Measurements from ENCODE around the gene GNAL. TPM values are rescaled to one million over a fixed set of nuclear protein-coding genes. Genes with fewer than 3 reads are reported as not detected.

GNAL gene
- total RNA-seq, 6 donors from 2014 or later, result 1.00 to 6.7 (median 3.5) TPM

DNA sequence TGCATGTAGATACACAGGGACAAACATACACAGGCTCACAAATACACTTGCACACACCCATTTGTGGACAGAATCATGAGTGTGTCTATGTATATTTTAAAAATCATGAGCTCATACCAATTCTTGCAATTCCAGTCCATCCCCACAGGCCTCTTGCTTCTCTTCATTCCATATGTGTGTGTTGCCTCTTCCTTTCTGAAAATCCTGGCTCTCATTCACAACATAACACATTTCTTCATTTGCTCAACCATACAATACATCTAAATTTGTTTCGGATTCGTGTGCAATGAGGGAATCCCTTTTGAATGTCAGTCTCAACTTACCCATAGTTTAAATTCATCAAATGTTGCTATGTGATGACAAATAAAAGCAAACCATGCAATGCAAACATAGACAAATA lies 51.4 kb downstream of the GNAL start:
- DNase-seq (no peak), ATAC-seq (ENCODE audit: low FRiP score in 2 of 2) (no peak)
- no peaks in the 10 kb centered on the region for H3K27me3 ChIP-seq
- TF ChIP-seq POLR2AphosphoS5 (IDR thresholded peaks at IDR 0.05) (no peak), POLR2A (IDR thresholded peaks at IDR 0.05) (no peak), EP300 (IDR thresholded peaks at IDR 0.05) (no peak)
- TF ChIP-seq, protein P1, sequence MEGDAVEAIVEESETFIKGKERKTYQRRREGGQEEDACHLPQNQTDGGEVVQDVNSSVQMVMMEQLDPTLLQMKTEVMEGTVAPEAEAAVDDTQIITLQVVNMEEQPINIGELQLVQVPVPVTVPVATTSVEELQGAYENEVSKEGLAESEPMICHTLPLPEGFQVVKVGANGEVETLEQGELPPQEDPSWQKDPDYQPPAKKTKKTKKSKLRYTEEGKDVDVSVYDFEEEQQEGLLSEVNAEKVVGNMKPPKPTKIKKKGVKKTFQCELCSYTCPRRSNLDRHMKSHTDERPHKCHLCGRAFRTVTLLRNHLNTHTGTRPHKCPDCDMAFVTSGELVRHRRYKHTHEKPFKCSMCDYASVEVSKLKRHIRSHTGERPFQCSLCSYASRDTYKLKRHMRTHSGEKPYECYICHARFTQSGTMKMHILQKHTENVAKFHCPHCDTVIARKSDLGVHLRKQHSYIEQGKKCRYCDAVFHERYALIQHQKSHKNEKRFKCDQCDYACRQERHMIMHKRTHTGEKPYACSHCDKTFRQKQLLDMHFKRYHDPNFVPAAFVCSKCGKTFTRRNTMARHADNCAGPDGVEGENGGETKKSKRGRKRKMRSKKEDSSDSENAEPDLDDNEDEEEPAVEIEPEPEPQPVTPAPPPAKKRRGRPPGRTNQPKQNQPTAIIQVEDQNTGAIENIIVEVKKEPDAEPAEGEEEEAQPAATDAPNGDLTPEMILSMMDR (IDR thresholded peaks at IDR 0.05), result no peak
- WGBS, 2 donors, result 78 to 86% methylated on average over 2 of the region's 2 CpGs
- H3K36me3 ChIP-seq, result no peaks in the 10 kb centered on the region
- no peaks in the 10 kb centered on the region for H3K9me3 ChIP-seq
- no peak overlapping the region for H3K4me3 ChIP-seq
- H3K27ac ChIP-seq, result no peak overlapping the region
- H3K4me1 ChIP-seq, result no peaks in the 10 kb centered on the region

DNA sequence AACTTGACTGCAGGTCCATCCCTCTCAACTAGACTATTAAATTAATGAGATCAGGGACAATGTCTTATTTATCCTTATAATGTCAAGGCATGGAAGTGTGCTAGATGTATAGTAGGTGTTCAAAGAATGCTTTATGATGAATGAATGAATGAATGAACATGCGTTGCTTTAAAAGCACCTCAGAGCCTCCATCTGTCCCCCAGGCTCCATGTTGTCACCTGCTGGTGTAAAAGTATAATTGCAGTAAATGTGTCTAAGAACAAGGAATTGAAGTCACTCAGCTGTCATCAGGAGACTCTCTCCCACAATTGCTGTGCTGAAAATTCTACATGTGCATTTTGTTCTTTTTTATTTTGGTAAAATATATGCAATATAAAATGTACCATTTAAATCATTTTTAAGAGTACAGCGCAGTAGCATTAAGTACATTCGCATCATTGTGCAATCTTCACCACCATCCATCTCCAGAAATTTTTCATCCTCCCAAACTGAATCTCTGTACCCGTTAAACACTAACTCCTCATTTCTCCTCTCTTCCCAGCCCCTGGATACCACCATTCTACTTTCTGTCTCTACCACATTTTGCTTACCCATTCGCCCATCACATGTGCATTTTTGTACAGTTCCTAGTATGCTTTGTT lies 52.6 kb downstream of the GNAL start:
- Histone ChIP-seq H3K4me1 (no peaks in the 10 kb centered on the region), H3K9me3 (no peaks in the 10 kb centered on the region), H3K27ac (no peak overlapping the region), H3K27me3 (no peaks in the 10 kb centered on the region), H3K4me3 (no peak overlapping the region), H3K36me3 (no peaks in the 10 kb centered on the region)
- WGBS, 2 donors, result 71 to 73% methylated on average over 5 of the region's 5 CpGs
- TF ChIP-seq POLR2A (IDR thresholded peaks at IDR 0.05), result no peak
- TF ChIP-seq, protein P1 (IDR thresholded peaks at IDR 0.05), result peak; percentile 22 to 48 (median 34)
- no peak for TF ChIP-seq EP300 (IDR thresholded peaks at IDR 0.05)
- TF ChIP-seq POLR2AphosphoS5 (IDR thresholded peaks at IDR 0.05), result no peak
- ATAC-seq (ENCODE audit: low FRiP score in 2 of 2) (no peak), DNase-seq (no peak)

DNA sequence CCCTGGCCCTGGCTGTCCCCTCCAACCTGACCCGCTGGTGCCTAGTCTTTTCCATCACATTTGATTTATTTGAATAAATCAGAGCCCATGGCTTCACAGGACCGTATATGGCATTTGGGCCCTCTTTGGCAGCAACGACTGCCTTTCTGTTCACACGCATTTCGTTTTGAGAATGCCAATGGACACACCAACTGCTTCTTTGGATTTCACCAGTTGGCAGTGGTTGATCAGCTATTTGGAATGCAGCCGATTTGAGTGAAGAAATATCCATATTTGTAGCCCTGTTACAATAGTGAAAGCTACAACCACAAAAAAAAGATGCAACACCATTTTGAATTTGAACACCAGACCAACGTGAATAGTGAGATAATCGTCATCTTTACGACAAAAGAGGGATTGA lies 56.5 kb downstream of the GNAL start:
- WGBS, 2 donors, result 84 to 90% methylated on average over 9 of the region's 9 CpGs
- Histone ChIP-seq H3K4me3 (no peak overlapping the region), H3K36me3 (no peaks in the 10 kb centered on the region), H3K9me3 (no peaks in the 10 kb centered on the region), H3K27ac (no peak overlapping the region), H3K4me1 (no peaks in the 10 kb centered on the region), H3K27me3 (no peaks in the 10 kb centered on the region)
- no peak for DNase-seq
- TF ChIP-seq POLR2AphosphoS5 (IDR thresholded peaks at IDR 0.05) (no peak), EP300 (IDR thresholded peaks at IDR 0.05) (no peak), POLR2A (IDR thresholded peaks at IDR 0.05) (no peak)
- TF ChIP-seq, protein P1 (IDR thresholded peaks at IDR 0.05), result no peak
- ATAC-seq (ENCODE audit: low FRiP score in 2 of 2), result no peak

DNA sequence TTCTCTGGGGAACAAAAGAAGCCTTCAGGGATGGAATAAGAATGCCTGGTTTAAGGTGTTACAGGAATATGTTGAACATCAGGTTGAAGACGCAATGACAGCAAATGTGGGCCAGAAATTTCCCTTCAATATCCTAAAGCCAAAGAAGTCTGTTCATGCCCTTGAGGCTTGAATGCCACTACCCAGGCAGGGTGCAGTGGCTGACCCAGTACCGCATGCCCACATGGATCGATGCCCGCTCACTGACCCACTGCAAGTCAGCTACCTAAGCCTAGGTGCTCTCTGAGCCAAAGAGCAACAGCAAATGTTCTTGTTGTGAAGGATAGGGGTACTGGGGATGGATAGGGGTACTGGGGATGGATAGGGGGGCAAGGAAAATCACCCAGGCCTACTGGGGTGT lies 58.2 kb downstream of the GNAL start:
- peaks cover 0 to 13% (median 10%) of the 10 kb centered on the region in 4 donors for H3K4me1 ChIP-seq
- H3K9me3 ChIP-seq, result no peaks in the 10 kb centered on the region
- DNase-seq (no peak), ATAC-seq (ENCODE audit: low FRiP score in 2 of 2) (no peak)
- WGBS, 2 donors, result 99% methylated on average over 4 of the region's 4 CpGs
- no peaks in the 10 kb centered on the region for H3K36me3 ChIP-seq
- no peak overlapping the region for H3K4me3 ChIP-seq
- H3K27ac ChIP-seq, result no peak overlapping the region
- TF ChIP-seq POLR2A (IDR thresholded peaks at IDR 0.05) (no peak), POLR2AphosphoS5 (IDR thresholded peaks at IDR 0.05) (no peak), EP300 (IDR thresholded peaks at IDR 0.05) (no peak)
- TF ChIP-seq, protein P1 (IDR thresholded peaks at IDR 0.05), result no peak
- H3K27me3 ChIP-seq, result peaks cover 0 to 12% (median 10%) of the 10 kb centered on the region in 4 donors

DNA sequence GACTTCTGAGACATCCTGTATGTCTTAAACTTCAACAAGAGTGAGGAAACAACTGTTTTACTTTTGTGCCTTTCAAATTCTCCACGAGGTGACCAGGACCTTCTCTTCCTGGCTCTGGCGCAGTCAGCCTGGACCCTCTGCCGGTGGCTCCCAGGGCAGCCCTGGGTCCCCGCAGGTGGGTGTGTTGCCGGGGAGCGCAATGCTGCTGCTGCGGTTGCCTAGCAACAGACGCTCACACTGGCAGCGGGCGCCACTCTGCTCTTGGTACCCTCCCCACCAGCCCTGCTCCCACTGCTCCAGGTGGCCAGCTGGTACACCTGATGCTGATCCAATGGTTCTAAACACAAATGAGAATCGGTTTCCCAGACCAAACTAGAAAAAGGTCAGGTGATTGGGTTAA lies 58.7 kb downstream of the GNAL start:
- 17 to 40% methylated on average over 11 of the region's 11 CpGs for WGBS, 2 donors
- no peak for ATAC-seq (ENCODE audit: low FRiP score in 2 of 2)
- Histone ChIP-seq H3K27ac (no peak overlapping the region), H3K27me3 (peaks cover 0 to 14% (median 11%) of the 10 kb centered on the region in 4 donors), H3K9me3 (no peaks in the 10 kb centered on the region), H3K36me3 (no peaks in the 10 kb centered on the region), H3K4me1 (peaks cover 0 to 17% (median 13%) of the 10 kb centered on the region in 4 donors), H3K4me3 (no peak overlapping the region)
- TF ChIP-seq, protein P1 (IDR thresholded peaks at IDR 0.05), result no peak
- TF ChIP-seq POLR2AphosphoS5 (IDR thresholded peaks at IDR 0.05), result no peak
- no peak for TF ChIP-seq EP300 (IDR thresholded peaks at IDR 0.05)
- no peak for TF ChIP-seq POLR2A (IDR thresholded peaks at IDR 0.05)
- DNase-seq, result peak in 1 of 2 donors; percentile 49
